Activated naive CD4-positive, alpha-beta T cell treated with anti-CD3 and anti-CD28 coated beads, Interleukin-2, amount 10 ng/mL, durations not matched to agents 7 days and 5 days (primary cell): ENCODE measurements around the gene REL.
A peak's percentile ranks its signal among the peaks of the same experiment; 100 is the strongest.
"Not testable (repeated sequence)": the region's sequence is repeated elsewhere in the genome, so short reads cannot be mapped to it uniquely, and the experiment has no call there.

ENCODE experiments used
- CTCF ChIA-PET: fragments of 350-600 bp; sonication (Branson Sonifier 250); formaldehyde crosslinking; loops from one replicate; lab custom pipeline; 2021; ENCODE audit warnings: antibody characterized with exemption; lab: Charles Lee
- DNase-seq: peaks from one replicate; pipeline ENCODE4 v3.0.0-alpha.2; 2020
- H3K27ac Mint-ChIP-seq: one replicate; pipeline ENCODE4 v1.8.0; 2021; ENCODE audit warnings: mild to moderate bottlenecking, moderate library complexity, mixed read lengths
- H3K27me3 Mint-ChIP-seq: one replicate; pipeline ENCODE4 v1.8.0; 2021; ENCODE audit warnings: mild to moderate bottlenecking, mixed read lengths
- H3K36me3 Mint-ChIP-seq: one replicate; pipeline ENCODE4 v1.8.0; 2021; ENCODE audit warnings: mixed read lengths
- H3K4me1 Mint-ChIP-seq: one replicate; pipeline ENCODE4 v1.8.0; 2021; ENCODE audit warnings: mixed read lengths
- H3K4me3 Mint-ChIP-seq: one replicate; pipeline ENCODE4 v1.8.0; 2021; ENCODE audit warnings: mild to moderate bottlenecking, moderate library complexity, mixed read lengths
- H3K9me3 Mint-ChIP-seq: one replicate; pipeline ENCODE4 v1.8.0; 2021; ENCODE audit warnings: mixed read lengths

Gene REL

DNA sequence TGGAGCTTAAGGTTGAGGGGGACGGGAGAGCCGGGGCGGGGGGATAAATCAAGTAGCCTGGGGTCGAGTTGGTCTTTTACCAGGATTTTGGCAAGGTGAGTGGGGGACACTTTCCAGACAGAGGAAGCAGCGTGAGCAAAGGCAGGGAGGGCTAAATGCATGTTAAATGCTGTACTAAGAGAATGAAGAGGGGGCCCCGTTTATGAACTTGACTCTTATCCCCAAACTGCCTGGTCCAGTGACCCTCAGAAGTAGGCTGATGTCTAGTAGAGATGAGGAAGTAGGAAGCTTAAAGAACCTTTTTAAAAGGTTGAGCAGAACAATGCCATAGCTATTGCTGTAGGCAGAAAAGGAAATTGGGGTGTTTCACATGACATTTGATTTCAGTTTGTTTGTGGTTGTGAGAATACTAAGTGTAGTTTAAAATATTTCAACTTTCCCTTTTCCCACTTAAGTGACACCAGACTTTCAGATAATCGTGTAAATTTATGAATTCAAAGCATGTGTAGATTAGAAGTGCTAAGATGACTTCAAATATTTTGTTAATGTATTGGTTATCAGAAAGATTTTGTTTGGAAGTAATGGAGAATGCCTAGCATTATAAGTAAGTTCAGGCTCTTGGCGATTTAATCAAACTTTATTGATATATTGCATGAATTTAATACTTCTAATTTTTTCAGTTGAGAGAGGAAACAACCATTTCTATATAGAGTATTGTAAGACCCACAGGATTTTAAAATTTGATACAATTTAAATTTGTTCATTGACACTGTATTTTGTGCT is 1.8 kb downstream of the REL start:
- Mint-ChIP-seq H3K36me3 (peaks cover 10% of the 10 kb centered on the region), H3K4me1 (peaks cover 34% of the 10 kb centered on the region), H3K4me3 (peak overlapping the region; percentile 91), H3K27me3 (peaks cover 4% of the 10 kb centered on the region), H3K27ac (peak overlapping the region; percentile 93), H3K9me3 (no peaks in the 10 kb centered on the region)
- DNase-seq = peak; percentile 33
- CTCF ChIA-PET = interaction anchor here (0.7 to 3.6 kb wide), 3 partner anchors 9 to 76 kb away, joined by 3 to 14 read pairs (median 4); no protein-coding TSS in a partner anchor

DNA sequence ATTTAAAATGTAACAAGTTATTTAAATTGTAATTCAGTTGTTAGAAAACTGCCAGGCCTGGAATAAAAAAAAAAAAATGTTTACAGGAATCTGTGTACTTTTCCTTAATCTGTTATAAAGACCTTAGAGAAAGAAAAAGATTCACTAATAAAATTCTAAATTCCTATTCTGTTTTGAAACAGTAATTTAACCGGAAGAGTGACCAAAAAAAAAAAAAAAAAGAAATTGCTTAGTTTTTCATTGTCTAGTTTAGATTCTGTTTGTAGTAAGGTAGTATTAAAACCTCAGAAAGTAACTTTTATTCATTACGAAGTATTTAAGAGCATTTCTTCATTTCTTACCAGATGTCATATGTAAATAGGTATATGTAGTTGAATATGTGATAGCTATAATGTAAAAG is 2.5 kb downstream of the REL start:
- Mint-ChIP-seq H3K9me3 (no peaks in the 10 kb centered on the region), H3K27ac (peak overlapping the region; percentile 93), H3K27me3 (no peaks in the 10 kb centered on the region), H3K4me1 (peaks cover 38% of the 10 kb centered on the region), H3K4me3 (peak overlapping the region; percentile 91), H3K36me3 (peaks cover 14% of the 10 kb centered on the region)
- DNase-seq = no peak
- CTCF ChIA-PET = interaction anchor here (3.6 kb wide), 1 partner anchor 65 kb away, joined by 14 read pairs; no protein-coding TSS in a partner anchor

DNA sequence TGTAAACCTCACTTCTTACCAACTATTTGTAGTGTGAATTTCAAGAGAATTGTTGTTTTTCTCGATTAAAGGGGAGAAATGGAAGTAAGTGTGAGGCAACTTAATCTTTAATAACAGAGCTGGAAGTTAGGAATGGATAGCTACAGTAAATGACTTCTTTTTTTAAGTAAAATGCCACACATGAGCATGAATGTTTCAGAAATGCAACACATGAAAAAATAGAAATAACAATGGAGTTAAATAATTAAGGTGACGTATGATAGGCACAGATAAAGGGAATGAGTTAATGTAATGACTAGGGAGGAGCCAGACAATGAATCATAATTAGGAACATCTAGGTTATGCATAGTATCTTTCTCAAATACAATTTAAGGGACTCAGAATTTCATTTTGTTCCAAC is 3.4 kb downstream of the REL start:
- CTCF ChIA-PET = interaction anchor here (3.6 kb wide), 1 partner anchor 66 kb away, joined by 14 read pairs; no protein-coding TSS in a partner anchor
- Mint-ChIP-seq H3K9me3 (no peaks in the 10 kb centered on the region), H3K27ac (peak overlapping the region; percentile 81), H3K36me3 (peaks cover 20% of the 10 kb centered on the region), H3K4me1 (peaks cover 41% of the 10 kb centered on the region), H3K4me3 (peak overlapping the region; percentile 54), H3K27me3 (no peaks in the 10 kb centered on the region)
- no peak for DNase-seq

DNA sequence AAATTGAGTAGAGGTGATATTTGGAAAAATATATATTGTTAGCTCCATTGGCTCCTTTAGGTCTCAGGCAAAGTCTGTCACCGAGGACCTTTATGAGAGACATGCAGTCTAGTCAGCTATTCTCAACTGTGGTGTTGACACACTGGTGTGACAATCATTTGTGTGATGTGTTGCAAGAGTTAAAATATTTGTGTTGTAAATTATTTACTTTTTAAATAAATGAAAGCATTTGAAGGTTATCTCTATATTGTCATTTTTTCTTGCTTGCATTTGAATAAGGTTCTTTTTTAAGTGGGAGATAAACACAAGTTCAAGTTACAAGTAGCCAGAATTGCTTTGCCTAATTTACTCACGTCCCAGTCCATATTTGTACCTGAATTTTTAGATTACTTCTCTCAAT is 4.3 kb downstream of the REL start:
- Mint-ChIP-seq H3K36me3 (peaks cover 27% of the 10 kb centered on the region), H3K27me3 (no peaks in the 10 kb centered on the region), H3K27ac (peak overlapping the region; percentile 85), H3K9me3 (no peaks in the 10 kb centered on the region), H3K4me1 (peaks cover 41% of the 10 kb centered on the region), H3K4me3 (peak overlapping the region; percentile 55)
- no peak for DNase-seq
- CTCF ChIA-PET = interaction anchor here (0.6 kb wide), 1 partner anchor 183 kb away, joined by 3 read pairs; no protein-coding TSS in a partner anchor

DNA sequence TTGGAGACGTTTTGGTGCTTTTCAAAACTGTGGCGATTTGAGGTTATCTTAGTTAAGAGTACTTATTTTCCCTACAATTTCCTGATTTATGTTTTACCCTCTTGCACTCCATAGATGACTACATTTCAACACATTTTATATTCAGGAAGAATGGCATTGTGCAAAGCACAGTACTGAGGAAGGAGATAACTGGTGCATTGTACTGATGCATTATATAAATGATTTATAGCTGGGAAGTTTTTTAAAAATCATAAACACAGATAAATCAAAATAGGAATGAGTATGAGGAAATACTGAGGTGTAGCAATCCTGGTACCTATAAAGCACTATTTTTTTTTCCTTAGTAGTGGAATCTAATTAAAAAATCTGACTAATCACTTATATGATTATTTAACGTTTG is 5.6 kb downstream of the REL start:
- CTCF ChIA-PET = interaction anchor here (1.4 kb wide), 1 partner anchor 93 kb away, joined by 3 read pairs; no protein-coding TSS in a partner anchor
- Mint-ChIP-seq H3K27ac (no peak overlapping the region), H3K9me3 (no peaks in the 10 kb centered on the region), H3K4me1 (peaks cover 50% of the 10 kb centered on the region), H3K4me3 (no peak overlapping the region), H3K27me3 (no peaks in the 10 kb centered on the region), H3K36me3 (peaks cover 31% of the 10 kb centered on the region)
- no peak for DNase-seq

DNA sequence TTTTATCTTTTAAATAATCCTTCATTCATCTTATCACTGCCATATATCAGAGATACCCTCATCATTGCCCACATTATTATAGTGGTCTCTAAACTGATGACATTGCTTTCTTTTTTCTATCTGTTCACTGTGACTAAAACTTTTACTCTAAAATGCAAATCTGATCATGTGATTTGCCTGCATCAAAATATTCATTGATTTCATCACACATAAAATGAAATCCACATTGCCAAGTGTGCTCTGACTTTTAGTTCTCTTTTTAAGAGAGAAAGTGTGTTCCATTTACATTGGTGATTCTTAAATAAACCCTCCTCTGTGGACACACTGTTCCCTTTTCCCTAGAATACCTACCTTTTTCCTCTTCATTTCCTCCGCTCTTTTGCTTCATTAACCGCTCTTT is 7.5 kb downstream of the REL start:
- no peaks in the 10 kb centered on the region for H3K27me3 Mint-ChIP-seq
- peaks cover 38% of the 10 kb centered on the region for H3K36me3 Mint-ChIP-seq
- CTCF ChIA-PET = no interaction called here
- H3K27ac Mint-ChIP-seq = no peak overlapping the region
- no peak for DNase-seq
- peaks cover 43% of the 10 kb centered on the region for H3K4me1 Mint-ChIP-seq
- H3K4me3 Mint-ChIP-seq = no peak overlapping the region
- H3K9me3 Mint-ChIP-seq = no peaks in the 10 kb centered on the region

DNA sequence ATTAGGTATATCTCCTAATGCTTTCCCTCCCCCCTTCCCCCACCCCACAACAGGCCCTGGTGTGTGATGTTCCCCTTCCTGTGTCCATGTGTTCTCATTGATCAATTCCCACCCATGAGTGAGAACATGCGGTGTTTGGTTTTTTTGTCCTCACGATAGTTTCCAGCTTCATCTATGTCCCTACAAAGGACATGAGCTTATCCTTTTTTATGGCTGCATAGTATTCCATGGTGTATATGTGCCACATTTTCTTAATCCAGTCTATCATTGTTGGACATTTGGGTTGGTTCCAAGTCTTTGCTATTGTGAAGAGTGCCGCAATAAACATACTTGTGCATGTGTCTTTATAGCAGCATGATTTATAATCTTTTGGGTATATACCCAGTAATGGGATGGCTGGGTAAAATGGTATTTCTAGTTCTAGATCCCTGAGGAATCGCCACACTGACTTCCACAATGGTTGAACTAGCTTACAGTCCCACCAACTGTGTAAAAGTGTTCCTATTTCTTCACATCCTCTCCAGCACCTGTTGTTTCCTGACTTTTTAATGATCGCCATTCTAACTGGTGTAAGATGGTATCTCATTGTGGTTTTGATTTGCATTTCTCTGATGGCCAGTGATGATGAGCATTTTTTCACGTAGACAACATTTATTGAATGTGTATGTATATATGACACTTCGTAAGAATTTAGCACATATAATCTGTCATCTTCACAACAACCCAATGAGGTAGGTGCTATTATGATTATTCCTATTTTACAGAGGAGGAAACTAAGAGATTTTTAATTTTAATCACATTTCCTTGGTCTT is 8.4 kb downstream of the REL start:
- CTCF ChIA-PET, H3K9me3 Mint-ChIP-seq, H3K27ac Mint-ChIP-seq, H3K4me3 Mint-ChIP-seq, H3K27me3 Mint-ChIP-seq, DNase-seq: not testable (repeated sequence)
- peaks cover 39% of the 10 kb centered on the region for H3K4me1 Mint-ChIP-seq
- H3K36me3 Mint-ChIP-seq = peaks cover 43% of the 10 kb centered on the region

DNA sequence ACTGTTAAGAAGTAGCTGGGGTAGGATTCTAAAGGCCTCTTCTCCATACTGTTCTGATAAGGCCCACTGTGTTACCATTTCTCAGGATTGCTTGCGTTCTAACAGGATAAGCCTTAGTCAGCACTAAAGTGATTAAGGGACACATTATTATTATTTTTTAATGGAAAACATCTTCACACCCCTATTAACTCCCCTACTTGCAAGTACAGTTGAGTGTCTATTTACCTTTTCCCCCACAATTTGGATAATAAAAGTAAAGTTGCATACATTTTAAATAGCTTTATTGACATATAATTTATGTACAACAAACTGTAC is 9.0 kb downstream of the REL start:
- H3K36me3 Mint-ChIP-seq = peaks cover 44% of the 10 kb centered on the region
- CTCF ChIA-PET = no interaction called here
- H3K27ac Mint-ChIP-seq = peak overlapping the region; percentile 24
- no peaks in the 10 kb centered on the region for H3K9me3 Mint-ChIP-seq
- H3K4me3 Mint-ChIP-seq = no peak overlapping the region
- DNase-seq = no peak
- peaks cover 33% of the 10 kb centered on the region for H3K4me1 Mint-ChIP-seq
- no peaks in the 10 kb centered on the region for H3K27me3 Mint-ChIP-seq

DNA sequence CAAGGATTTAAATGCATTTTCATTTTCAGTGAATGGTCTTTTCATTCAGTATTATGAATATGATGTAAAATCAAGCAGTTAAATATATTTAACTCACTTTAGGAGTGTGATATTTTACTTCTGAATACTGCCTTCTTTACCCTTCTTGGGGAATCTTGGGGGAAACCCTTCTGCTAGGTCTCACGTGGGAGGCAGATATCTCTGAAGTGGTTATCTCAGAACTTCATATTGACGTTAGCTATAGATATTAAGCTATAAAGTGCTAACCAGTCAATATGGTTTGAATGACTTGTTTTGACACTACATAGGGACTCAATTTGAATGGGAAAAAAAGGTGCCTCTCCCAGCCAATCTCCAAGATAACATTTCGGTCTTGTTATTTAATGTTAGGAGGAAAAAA is 9.8 kb downstream of the REL start:
- H3K9me3 Mint-ChIP-seq = no peaks in the 10 kb centered on the region
- no peak overlapping the region for H3K4me3 Mint-ChIP-seq
- no peak for DNase-seq
- peaks cover 43% of the 10 kb centered on the region for H3K36me3 Mint-ChIP-seq
- CTCF ChIA-PET = interaction anchor here (1.8 kb wide), 1 partner anchor 9 kb away, joined by 4 read pairs; the partner anchor contains the start of gene REL
- no peaks in the 10 kb centered on the region for H3K27me3 Mint-ChIP-seq
- H3K4me1 Mint-ChIP-seq = peaks cover 26% of the 10 kb centered on the region
- no peak overlapping the region for H3K27ac Mint-ChIP-seq

DNA sequence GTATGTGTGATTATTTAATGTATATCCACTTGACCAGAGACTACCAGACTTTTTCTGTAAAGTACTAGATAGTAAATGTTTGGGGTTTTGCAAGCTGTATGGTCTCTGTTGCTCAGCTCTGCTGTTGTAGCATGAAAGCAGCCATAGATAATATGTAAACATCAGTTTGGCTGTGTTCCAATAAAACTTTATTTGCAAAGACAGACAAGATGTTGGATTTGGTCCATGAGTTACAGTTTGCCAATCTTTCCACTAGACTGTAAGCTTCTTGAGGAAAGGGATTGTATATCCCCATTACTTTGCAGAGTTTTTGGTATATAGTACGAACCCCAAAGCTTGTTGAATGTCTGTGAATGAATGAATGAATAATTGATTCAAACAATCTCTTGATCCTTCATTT is 17.2 kb downstream of the REL start:
- H3K36me3 Mint-ChIP-seq = peaks cover 41% of the 10 kb centered on the region
- H3K9me3 Mint-ChIP-seq = no peaks in the 10 kb centered on the region
- CTCF ChIA-PET = no interaction called here
- H3K27me3 Mint-ChIP-seq = no peaks in the 10 kb centered on the region
- no peaks in the 10 kb centered on the region for H3K4me1 Mint-ChIP-seq
- no peak overlapping the region for H3K27ac Mint-ChIP-seq
- no peak for DNase-seq
- no peak overlapping the region for H3K4me3 Mint-ChIP-seq

DNA sequence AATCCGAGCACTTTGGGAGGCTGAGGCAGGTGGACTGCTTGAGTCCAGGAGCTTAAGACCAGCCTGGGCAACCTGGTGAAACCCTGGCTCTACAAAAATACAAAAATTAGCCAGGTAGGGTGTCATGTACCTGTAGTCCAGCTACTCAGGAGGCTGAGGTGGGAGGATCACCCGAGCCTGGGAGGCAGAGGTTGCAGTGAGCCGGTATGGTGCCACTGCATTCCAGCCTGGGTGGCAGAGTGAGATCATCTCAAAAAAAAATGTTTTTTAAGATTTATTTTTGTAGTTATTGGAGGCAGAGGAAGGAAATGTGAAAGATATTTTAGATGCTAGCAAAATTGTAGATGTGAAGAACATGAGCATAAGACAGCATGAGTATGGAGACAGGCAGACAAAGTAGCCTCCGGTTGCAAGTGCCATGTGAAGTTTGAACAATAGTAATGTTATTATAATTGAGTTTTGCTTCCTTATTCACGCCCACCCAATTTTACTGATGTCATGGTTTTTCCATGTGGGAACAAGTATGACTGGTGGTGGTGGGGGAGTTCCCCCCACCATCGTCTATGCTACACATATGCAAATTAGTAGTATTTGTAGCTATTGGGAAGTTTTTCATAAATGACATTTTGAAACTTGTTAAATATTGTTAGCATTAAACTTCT is 18.0 kb downstream of the REL start:
- Mint-ChIP-seq H3K9me3 (no peaks in the 10 kb centered on the region), H3K27me3 (no peaks in the 10 kb centered on the region), H3K4me1 (no peaks in the 10 kb centered on the region), H3K27ac (no peak overlapping the region), H3K4me3 (no peak overlapping the region), H3K36me3 (peaks cover 37% of the 10 kb centered on the region)
- CTCF ChIA-PET = interaction anchor here (1.1 kb wide), 1 partner anchor 24 kb away, joined by 3 read pairs; no protein-coding TSS in a partner anchor
- DNase-seq = no peak

DNA sequence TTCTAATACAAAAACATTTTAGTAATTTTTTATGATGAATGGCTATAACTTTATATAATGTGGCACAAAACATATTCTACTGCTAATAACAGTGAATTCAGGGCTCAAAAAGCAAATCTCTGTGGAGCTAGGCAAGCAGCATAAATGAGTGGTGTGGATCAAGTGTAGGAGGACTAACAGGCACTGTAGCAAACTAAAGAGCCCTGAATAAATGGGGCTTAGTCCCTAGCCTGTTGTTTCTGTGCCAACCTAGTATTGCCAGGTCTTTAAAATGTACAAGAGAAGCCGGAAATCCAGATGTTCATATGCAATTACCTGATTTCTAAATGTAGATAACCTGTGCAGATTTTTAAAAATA is 18.5 kb downstream of the REL start:
- Mint-ChIP-seq H3K4me3 (no peak overlapping the region), H3K9me3 (no peaks in the 10 kb centered on the region), H3K27ac (no peak overlapping the region), H3K27me3 (no peaks in the 10 kb centered on the region), H3K36me3 (peaks cover 34% of the 10 kb centered on the region), H3K4me1 (no peaks in the 10 kb centered on the region)
- CTCF ChIA-PET = interaction anchor here (1.1 kb wide), 1 partner anchor 23 kb away, joined by 3 read pairs; no protein-coding TSS in a partner anchor
- no peak for DNase-seq

DNA sequence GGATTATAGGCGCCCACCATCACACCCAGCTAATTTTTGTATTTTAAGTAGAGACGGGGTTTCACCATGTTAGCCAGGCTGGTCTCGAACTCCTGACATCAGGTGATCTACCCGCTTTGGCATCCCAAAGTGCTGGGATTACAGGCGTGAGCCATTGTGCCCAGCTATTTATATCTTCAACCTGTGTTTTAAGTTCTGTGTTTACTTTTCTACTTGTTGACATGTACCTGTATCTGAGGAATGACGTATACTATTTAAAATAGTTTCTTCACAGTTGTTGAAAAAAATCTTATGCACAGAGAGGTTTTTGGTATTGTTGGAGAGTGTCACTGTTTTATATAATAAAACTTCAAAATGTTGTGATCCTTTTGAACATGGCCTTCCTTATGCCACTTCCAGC is 19.9 kb downstream of the REL start:
- not testable (repeated sequence) for H3K27ac Mint-ChIP-seq, H3K4me3 Mint-ChIP-seq, DNase-seq, H3K4me1 Mint-ChIP-seq, H3K27me3 Mint-ChIP-seq, H3K9me3 Mint-ChIP-seq
- H3K36me3 Mint-ChIP-seq = peaks cover 38% of the 10 kb centered on the region
- CTCF ChIA-PET = interaction anchor here (0.8 kb wide), 1 partner anchor 98 kb away, joined by 3 read pairs; no protein-coding TSS in a partner anchor

DNA sequence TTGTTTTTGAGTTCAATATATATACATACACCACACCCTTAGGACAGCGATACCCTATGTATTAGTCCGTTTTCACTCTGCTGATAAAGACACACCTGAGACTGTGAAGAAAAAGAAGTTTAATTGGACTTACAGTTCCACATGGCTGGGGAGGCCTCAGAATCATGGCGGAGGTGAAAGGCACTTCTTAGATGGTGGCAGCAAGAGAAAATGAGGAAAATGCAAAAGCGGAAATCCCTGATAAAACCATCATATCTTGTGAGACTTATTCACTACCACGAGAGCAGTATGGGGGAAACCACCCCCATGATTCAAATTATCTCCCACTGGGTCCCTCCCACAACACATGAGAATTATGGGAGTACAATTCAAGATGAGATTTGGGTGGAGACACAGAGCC is 24.5 kb downstream of the REL start:
- H3K9me3 Mint-ChIP-seq, CTCF ChIA-PET, H3K4me1 Mint-ChIP-seq, H3K4me3 Mint-ChIP-seq, DNase-seq, H3K27ac Mint-ChIP-seq, H3K27me3 Mint-ChIP-seq: not testable (repeated sequence)
- peaks cover 26% of the 10 kb centered on the region for H3K36me3 Mint-ChIP-seq
